CD4-positive, alpha-beta T cell treated with Interleukin-1 beta for 1 hour (primary cell): Measurements from ENCODE around the gene IL1RL1.

ENCODE experiments used
- DNase-seq, 2 donors: peaks; one replicate each; pipeline ENCODE4 v3.0.0-alpha.2; 2020 to 2022

IL1RL1 gene

DNA sequence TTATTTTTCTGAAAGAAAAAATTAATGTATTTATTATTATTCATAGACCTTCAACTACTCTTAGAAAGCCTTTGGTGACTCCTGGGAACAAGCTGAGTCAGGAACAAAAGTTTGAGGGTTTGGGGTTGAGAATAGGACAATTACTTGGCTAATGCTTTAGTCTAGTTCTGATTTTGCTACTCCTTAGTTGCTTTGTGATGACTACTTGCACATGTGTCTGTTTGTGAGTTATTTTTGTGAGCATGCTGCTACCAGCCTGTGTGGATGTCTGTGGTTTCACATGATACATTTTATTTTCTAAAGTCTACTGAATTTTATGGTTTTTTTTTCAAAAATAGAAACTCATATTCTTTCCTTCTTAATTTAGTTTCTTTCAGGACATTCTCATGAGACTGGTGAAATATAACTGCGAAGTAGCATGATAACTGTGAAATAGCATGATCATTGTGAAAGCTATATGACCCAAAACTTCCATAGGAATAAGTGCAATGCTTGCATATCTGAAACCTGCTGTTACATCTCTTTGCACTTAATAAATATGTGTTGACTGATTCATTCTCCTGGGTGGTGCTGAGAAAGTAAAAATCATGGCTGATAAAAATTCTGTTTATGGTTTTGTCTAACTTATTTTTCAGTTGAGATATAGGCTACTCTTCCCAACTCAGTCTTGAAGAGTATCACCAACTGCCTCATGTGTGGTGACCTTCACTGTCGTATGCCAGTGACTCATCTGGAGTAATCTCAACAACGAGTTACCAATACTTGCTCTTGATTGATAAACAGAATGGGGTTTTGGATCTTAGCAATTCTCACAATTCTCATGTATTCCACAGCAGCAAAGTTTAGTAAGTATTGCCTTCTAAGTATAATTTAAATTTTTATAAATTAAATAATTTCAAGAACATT, 26.4 kb downstream of the IL1RL1 start:
- no peak for DNase-seq

DNA sequence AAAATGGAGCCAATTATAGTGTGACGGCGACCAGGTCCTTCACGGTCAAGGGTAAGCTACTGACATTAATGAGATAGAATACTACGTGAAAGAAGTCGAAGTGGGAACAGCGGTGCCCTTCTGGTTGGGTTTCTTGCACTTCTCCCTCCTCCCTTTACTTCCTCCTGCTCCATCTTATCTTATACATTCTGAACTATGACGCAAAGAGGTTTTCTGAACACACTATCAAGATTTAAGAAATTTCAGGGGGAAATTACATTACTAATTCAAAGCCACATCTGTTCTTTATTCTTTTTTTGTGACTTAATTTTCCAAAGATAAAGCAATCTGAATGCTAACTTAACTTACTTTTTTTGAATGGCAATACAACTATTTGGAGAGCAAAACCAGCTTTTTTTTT, 29.4 kb downstream of the IL1RL1 start:
- DNase-seq = no peak

DNA sequence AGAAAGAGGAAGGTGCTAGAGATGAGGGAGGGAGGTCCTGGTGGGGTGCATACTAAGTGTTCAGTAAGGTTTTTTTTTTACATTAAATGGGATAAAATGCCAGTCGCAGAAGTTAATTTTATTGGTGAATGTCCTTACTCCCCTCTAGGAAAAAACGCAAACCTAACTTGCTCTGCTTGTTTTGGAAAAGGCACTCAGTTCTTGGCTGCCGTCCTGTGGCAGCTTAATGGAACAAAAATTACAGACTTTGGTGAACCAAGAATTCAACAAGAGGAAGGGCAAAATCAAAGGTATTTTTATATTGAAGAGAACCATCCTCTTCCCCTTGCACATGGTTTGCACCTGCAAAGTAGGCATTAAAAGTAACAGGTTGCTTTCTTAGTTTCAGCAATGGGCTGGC, 31.5 kb downstream of the IL1RL1 start:
- no peak for DNase-seq

DNA sequence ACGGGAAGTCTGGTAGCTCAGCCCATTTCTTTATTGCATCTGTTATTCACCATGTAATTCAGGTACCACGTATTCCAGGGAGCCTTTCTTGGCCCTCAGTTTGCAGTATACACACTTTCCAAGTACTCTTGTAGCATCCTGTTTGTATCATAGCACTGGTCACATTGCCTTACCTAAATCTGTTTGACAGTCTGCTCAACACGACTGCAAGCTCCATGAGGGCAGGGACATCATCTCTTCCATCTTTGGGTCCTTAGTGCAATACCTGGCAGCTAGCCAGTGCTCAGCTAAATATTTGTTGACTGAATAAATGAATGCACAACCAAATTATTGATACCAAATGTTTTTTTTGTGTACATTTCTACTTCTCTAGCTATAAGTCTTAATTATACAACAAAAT, 33.0 kb downstream of the IL1RL1 start:
- no peak for DNase-seq

DNA sequence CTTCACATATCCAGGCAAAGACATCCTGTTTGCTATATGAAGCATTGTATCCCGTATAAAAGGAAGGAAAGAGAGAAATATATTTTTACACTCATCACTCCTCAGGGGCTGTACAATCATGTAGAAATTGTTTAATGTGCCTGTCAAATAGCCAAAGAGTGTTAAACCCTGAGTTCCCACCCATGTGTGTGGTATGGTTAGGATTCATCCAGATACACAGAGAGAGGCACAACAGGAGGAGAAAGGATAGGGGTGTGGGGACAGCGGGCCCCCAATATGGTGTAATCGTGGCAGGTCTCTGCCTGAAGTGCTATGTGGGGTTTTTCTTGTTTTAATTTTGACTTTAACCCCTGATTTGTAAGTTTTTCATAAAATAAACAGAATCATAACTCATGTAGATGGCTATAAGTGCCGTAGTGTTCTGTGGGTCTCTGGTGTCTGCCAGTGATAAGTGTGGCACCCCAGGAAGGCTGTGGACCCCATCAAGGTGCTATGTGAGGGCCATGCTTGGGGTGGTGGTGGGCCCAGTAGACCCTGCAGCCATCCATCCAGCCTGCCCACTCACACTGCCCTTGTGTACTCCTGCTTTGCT, 34.1 kb downstream of the IL1RL1 start:
- no peak for DNase-seq

DNA sequence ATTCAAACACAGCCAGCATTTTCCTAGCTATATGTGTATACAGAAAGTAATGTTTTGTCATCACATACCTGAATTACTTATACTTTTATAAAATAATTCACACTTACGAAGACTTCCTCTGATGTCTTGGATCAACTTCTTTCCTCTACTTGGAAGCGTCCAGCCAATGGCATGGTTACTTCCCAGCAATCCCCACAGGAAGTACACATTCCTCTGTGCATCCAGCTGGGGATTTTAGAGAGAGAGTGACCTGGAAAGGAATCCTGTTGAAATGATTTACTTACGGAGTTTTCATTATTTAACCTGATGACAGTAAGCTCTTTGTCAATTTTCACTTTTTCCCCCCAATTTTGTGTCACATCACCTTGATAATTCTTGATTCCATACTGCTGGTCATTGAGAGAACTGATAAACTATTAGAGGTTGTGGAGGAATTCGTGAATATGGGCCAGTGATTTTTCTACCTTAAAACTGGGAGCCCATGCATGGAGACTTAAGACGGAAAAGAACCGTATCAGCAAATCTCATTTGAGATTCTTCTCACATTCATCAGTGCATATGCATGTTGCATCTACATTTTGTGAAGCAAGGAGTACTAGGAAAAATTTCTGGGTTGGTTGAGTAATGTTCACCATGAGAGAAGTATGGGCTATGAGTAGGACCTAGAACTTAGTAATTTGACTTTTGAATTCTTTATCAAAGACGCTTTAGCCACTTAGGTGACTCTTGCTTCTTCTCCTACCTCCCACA, 35.2 kb downstream of the IL1RL1 start:
- no peak for DNase-seq

DNA sequence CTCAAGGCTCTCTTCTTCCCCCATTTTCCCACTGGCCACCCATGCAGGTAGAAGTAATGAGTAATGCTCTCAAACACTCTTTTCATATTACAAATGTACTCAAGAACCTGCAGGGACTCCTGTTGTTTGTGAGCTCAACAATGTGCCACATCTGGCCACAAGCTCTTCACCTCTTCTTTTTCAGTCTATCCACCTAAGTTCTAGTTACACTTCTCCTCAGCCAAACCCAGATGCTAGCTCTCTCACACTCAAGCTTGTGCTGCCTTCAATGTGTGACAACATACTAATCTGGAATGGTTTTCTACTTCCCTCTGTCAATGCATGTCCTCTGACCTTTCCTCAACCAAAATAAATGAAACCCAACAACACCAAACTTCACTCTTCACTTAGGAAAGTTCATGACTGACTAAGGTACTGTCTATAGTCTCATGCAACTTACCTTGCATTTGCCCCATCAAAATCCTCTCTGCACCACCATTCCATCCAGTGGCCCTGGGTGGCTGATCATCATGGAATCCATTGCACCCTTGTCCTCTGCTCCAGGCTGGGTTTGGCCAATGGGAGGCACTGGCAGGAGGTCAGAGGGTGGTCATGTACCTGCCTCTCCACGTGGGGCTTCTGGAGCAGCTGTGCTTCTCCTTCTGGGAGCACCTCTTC, 38.9 kb downstream of the IL1RL1 start:
- DNase-seq = no peak

DNA sequence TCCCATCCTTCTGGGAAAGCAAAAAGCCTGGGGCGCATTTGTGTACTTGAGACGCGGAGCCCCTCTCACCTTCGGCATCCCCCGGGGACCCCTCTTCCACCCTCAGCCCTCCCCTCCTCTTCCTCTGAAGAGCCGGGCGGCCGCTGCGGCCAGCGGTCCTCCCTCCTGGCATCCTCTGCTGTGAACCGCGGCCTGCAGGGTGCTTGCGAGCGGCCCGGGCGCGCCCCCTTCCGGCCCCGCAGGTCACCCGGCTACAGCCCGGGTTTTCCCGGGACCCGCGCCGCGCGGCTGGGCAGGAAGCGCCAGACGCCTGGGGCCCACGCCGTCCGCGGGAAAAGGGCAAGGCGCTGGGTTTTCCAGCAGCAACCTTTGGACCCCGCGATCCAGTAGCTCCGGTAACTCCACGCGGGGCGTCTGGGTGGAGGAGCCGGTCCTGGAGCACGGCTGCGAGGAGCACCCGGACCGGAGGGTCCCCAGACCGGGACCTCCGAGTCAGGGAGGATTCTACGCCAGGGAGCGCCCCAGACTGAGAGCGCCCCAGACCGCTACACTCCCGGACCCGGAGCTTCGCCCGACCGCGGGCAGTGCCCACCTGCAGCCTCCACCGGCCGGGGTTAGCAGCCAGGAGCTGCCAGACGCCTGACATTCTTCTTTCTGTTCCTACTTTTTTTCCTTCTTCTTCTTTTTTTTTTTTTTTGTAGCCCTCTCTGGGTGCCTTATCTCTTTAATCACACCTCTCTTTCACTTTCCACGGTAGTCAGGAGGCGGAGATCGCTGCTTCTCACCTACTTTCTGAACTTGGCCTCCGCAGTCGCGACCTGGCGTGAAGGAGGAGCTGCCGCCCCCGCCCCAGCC, 44.4 kb downstream of the IL1RL1 start, which contains the start of gene IL18R1:
TSS of gene IL18R1 (plus strand) at position 271 of the 855 bp plus-strand sequence. CDS start 6,865 bp downstream, outside the sequence.
- DNase-seq = peak; percentile 65 to 69

DNA sequence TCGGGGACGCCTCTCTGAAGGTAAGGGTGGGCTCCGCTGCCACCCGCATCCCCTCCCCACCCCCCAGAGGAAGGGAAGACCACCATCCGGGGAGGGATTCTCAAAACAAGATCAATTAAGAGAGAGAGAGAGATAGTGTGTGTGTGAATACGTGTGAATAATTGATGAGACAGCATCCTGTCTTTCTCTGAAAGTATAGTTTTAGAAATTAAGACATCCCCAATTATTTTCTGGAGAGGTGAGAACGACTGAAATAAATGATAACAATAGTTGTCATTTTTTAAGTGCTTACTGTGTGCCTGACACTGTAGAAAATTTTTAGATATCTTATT, 45.0 kb downstream of the IL1RL1 start:
- no peak for DNase-seq

DNA sequence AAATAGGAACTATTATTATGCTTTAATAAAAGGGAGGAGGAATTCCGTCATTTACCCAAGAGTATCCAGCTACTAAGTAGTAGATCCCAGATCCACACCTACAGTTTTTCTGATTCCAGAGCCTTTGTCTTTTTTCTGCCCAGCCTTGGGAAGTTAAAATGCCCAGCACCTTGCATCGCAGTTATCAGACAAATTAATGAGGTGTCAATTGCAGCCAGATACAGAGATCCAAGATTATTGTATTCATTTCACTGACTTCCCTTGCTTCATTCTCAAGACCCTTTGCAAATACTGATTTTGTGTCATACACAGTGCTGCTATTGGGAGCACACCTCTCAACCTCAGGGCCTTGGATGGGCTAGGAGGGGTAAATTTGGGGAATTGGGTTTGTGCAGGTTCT, 45.4 kb downstream of the IL1RL1 start:
- DNase-seq = no peak

DNA sequence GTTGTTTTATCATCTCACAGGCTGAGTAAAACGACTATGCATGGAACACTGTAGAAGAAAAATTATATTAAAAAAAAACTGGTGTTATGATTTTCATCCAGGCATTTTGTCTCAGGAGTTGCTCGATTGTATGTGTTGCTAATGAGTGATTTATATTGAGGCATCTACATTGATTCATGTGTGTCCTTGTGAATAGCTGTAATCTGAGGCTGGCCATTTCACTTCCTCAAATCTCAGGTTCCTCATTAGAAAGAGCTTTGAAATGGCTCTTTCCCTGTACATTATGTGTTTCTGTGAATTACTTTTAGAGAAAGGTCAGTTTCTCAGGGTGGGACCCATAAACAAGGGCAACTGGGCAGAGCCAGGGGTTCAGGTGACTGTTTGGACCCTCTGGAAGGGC, 46.6 kb downstream of the IL1RL1 start:
- no peak for DNase-seq

DNA sequence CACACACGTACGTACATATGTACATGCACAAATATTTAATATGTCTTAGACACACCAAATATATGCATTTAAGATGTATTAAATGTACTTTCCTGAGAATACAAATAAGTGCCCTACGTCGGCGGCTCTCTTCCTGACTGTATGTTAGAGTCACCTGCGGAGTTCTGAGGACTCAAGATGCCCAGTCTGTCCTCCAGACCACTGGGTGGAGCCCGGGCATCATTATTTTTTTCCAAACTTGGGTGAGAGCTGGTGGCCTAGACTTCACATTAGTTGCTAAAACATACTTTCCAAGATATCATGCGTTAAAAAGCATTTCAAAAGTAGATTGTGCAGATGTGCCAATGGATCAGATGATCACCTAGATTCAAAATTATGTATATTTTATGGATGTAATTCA, 47.1 kb downstream of the IL1RL1 start:
- peak in 1 of 2 donors; percentile 30 for DNase-seq

DNA sequence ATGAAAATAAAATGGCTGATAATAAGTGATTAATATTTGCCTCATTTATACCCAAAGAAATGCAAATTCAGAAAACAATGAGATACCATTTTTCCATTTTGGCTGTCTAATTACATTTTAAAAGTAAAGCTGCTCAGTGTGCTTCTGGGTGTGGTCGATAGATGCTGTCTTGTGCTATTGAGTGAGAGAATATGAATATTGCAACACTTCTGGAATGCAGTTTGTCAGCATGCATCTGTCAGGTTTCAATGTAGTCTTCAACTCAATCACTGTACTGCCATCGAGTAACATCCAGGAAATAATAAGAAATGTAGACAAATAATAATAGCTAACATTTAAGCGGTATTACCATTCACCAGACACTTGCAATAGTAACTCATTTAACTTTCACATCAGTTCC, 48.2 kb downstream of the IL1RL1 start:
- no peak for DNase-seq

DNA sequence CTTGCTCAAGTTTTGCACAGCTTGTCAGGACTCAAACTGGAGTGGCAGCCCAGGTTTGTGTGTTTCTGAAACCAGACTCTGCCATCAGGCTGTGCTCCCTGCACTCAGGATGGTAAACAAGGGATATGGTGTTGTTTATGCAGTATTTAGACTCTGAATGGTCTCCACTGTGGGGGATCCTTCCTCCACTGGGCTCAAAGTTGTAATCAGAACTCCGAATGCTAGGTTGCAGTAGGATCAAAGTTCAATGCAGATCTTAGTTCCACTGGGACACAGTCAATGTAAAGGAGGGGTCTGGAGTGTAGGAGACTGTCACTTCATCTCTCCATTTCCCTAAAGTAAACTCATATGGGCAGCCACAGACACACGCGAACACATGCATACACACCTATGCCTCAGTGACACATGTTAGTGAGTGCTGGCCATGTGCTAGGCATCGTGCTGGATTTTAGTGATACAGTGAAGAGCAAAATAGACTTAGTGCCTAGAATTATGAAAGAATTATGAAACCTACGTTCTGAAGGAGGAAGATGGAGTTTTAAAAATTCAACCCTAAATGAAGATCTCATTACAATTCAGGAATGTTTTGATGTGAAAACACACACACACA, 50.4 kb downstream of the IL1RL1 start:
- DNase-seq = no peak

DNA sequence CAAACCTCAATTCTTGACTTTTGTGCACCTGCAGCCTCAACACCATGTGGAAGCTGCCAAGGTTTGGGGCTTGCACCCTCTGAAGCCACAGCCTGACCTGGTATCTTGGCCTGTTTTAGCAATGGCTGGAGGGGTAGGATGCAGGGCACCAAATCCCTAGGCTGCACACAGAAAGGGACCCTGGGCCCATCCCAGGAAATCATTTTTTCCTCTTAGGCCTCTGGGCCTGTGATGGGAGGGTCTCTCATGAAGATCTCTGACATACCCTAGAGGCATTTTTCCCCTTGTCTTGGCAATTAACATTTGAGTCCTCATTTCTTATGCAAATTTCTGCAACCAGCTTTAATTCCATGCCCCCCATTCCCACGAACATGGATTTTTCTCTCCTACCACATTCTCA, 54.4 kb downstream of the IL1RL1 start:
- DNase-seq = no peak

DNA sequence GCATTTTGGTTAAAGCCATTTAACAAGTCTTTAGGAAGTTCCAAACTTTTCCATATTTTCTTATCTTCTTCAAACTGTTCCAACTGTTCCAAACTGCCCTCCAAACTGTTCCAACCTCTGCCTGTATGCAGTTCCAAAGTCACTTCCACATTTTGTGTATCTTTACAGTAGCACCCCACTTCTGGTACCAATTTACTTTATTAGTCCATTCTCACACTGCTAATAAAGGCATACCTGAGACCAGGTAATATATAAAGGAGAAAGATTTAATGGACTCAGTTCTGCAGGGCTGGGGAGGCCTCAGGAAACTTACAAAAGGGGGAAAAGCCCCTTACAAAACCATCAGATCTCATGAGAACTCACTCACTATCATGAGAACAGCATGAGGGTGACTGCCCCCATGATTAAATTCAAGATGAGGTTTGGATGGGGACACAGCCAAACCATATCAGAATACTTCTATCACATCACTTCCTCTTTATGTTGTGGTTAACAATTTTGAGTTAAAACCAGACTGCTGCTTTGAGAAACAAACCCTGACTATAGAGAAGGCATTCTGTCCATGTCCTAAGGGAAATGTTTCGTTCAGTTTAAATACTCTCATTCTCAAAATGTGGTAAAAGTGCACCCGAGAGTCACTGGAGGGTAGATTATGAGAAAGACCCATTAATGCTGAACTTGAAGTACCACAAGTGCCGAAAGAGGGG, 55.2 kb downstream of the IL1RL1 start:
- peak in 1 of 2 donors; percentile 26 for DNase-seq

DNA sequence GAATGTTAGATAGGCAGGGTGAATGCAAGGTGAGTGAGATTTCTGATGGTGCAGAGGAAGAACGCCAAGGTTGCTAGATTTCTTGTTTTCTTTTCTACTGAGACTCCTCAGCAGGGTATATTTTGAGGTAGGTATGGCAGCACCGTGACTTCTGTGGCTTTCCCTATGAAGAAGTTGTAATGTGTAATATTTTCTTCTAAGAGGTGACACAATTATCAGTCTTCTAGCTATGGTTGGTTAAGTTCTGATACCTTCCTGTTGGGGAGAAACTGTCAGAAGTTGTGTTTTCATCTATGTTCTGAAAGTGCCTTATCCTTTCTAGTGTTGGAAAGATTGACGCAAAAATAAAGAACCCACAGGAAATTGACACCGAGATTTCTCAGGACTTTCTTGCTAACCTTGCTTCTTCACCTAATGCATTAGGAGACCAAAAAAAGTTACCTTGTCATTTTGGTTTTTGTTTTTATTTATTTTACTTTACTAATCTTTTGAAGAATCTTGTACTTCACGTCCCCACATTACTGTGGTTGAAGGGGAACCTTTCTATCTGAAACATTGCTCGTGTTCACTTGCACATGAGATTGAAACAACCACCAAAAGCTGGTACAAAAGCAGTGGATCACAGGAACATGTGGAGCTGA, 56.1 kb downstream of the IL1RL1 start:
- DNase-seq = peak in 1 of 2 donors; percentile 39

DNA sequence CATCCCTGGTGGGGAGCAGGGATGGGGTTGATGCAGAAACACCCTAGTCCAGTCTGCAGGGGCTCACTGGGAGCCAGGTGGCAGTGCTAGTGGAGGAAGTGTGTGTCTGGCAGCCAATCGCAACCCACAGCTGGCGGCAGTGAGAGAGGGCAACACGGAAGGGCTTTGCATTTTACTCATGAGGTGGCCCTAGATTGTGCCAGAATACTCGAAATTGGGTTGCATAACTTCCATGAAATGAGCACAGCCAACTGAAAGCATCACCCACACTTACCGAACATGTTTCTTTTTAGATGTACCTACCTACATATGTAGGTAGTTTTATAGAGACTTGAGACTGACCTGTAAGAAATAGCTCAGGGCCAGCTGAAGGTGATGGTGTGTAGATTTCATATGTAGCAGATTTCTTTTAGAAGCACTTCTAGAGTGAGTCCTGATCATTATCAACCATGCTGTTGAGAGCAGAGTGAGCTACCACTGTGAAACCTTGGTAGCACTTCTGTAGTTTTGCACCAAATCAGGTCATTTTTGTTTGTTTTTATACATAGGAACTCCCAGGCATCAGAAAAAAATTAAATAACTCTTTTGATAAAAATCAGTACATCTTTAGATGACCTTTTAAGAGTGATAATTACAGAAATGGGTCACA, 57.2 kb downstream of the IL1RL1 start:
- peak; percentile 12 to 13 for DNase-seq

DNA sequence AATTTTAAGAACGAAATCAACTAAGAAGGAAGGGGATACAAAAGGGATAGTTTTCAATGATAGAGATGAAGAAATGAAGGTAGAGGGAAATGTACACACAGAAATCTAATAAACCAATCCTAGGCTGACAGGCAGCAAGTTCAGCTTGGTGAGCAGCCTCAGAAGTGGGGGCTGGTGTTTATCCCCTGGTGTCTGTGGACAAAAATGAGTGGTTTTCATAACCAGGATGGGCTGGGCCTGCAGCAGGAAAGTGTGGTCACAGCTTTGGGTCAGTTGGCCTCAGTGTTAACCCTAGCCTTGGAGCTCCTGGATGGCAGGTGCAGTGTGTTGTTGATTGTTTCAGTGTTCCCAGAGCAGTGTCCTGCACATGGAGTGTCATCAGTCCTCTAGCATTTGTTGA, 58.5 kb downstream of the IL1RL1 start:
- no peak for DNase-seq

DNA sequence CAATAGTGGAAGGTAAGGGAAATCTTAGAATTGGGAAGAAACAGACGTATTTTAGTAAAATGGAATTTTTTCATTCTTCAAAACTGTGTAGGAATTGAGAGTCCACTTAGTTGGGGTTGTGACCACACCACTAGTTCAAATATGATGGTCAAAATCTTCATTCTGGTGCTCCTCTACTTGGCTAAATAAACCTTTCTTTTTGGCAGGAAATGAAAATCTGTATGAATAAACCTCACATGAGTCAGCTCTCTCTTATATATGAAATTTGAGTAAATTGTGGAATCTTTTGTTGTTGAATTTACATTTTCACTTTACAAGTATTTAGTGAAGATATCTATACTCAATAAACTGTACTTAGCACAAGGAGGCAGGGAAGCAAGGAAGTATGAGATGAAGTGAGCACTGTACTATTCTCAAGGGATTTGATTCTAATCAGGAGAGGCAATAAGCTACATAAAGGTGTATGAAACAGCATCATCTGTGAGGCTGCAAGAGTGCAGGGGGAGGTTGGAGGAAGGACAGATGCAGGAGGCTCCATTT, 64.8 kb downstream of the IL1RL1 start:
- DNase-seq = no peak
